Prostate gland (tissue), 2 donors: ENCODE results near the gene RABAC1. TPM values are rescaled to one million over a fixed set of nuclear protein-coding genes. Genes with fewer than 3 reads are reported as not detected.

Experiments
- DNase-seq: peaks from one replicate; pipeline ENCODE4 v3.0.0-alpha.2; 2019; ENCODE audit warnings: low spot score
- H3K27ac ChIP-seq, 2 donors: fragments of 200-600 bp; sonication (generic); 2 replicates each; pipeline ENCODE4 v1.5.1; 2017 to 2019
- H3K27me3 ChIP-seq: fragments of 200-600 bp; sonication (generic); replicated peaks from 2 replicates; pipeline ENCODE4 v1.5.1; 2019; ENCODE audit not compliant: insufficient read depth
- H3K36me3 ChIP-seq, 2 donors: fragments of 200-600 bp; sonication (generic); 1 replicate in 1 of 2; 2 replicates in 1 of 2; pipeline versions ENCODE4 v1.5.1 to v1.8.1; 2017 to 2019
- H3K4me1 ChIP-seq: fragments of 200-600 bp; sonication (generic); replicated peaks from 2 replicates; pipeline ENCODE4 v1.5.1; 2019
- H3K4me3 ChIP-seq, 2 donors: fragments of 200-600 bp; sonication (generic); 2 replicates each; pipeline ENCODE4 v1.5.1; 2017 to 2019
- H3K9me3 ChIP-seq: fragments of 200-600 bp; sonication (generic); 2 replicates; pipeline ENCODE4 v1.5.1; 2017
- POLR2A ChIP-seq: fragments of 450-650 bp; IDR thresholded peaks from one replicate; pipeline ENCODE4 v1.6.1; 2016; ENCODE audit warnings: antibody characterized with exemption, mild to moderate bottlenecking
- POLR2AphosphoS5 ChIP-seq: sonication (generic); formaldehyde crosslinking; IDR thresholded peaks from one replicate; pipeline ENCODE4 v1.6.1; 2017; ENCODE audit warnings: antibody characterized with exemption
- WGBS: methylation state at CpG from one replicate; pipeline ENCODE4 v1.1.5; 2018; 5-methylcytosine and 5-hydroxymethylcytosine counted together
- intact Hi-C: fragments of 100-400 bp; cut with DNase I; formaldehyde crosslinking; loops from one replicate; pipeline ENCODE4 v1.14.2; 2022
- total RNA-seq, 2 donors: library from RNA; depleted of rRNA; stranded (reverse); fragments of >200 nt; gene quantifications; one replicate each; pipeline ENCODE4 v1.1.0, GENCODE V29; 2016
- TF ChIP-seq, protein P1 (sequence below), 4 experiments: fragments of 200-600 bp in 2 of 4; fragments of 450-650 bp in 2 of 4; sonication (generic) in 2 of 4; IDR thresholded peaks; 1 replicate in 3 of 4; 2 replicates in 1 of 4; pipeline ENCODE4 v1.5.1; 2016 to 2019; ENCODE audit warnings: antibody characterized with exemption in 4 of 4, mild to moderate bottlenecking in 2 of 4, moderate library complexity in 2 of 4

RABAC1 gene
- total RNA-seq, 2 donors from 2014 or later = 153 to 168 TPM

DNA sequence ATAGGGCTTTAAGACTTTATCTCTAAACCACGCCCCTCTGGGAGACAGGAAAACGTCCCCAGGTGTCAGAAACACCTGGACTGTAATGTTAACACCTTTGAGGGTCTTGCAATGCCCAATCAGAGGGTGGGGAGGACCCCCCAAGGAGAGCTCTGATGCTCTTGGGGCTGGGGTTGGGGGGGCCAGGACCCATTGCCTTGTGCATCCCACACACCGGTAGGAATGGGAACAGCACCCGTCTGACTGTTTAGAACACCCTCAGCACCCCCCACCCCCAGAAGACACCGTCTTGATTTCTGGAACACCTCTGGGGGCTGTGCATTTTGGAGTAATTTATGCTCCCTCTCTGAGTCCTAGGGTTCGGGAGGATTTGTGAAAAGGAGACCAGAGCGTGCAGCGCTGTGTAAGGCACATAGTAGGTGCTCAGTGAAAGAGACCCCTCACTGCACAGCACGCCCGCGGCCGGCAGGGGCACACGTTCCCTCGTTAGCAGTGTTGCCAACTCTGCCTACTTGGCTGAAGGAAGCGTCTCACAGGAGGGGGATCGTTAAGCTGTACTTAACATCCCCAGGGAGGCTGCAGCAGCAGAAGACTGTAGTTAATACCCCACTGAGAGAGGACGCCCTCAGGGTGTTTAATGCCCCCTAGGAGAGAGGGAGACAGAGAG, 28.1 kb downstream of the RABAC1 start:
- DNase-seq = no peak
- 12% methylated on average over 14 of the region's 17 CpGs for WGBS
- TF ChIP-seq POLR2AphosphoS5 = no peak
- no peak for TF ChIP-seq POLR2A
- TF ChIP-seq, protein P1, sequence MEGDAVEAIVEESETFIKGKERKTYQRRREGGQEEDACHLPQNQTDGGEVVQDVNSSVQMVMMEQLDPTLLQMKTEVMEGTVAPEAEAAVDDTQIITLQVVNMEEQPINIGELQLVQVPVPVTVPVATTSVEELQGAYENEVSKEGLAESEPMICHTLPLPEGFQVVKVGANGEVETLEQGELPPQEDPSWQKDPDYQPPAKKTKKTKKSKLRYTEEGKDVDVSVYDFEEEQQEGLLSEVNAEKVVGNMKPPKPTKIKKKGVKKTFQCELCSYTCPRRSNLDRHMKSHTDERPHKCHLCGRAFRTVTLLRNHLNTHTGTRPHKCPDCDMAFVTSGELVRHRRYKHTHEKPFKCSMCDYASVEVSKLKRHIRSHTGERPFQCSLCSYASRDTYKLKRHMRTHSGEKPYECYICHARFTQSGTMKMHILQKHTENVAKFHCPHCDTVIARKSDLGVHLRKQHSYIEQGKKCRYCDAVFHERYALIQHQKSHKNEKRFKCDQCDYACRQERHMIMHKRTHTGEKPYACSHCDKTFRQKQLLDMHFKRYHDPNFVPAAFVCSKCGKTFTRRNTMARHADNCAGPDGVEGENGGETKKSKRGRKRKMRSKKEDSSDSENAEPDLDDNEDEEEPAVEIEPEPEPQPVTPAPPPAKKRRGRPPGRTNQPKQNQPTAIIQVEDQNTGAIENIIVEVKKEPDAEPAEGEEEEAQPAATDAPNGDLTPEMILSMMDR (IDR thresholded peaks at IDR 0.05) = no peak
- intact Hi-C loops = no loop called here
- H3K27me3 ChIP-seq = peaks cover 10% of the 10 kb centered on the region
- no peak overlapping the region for H3K4me3 ChIP-seq
- no peaks in the 10 kb centered on the region for H3K4me1 ChIP-seq
- H3K9me3 ChIP-seq = no peaks in the 10 kb centered on the region
- no peaks in the 10 kb centered on the region for H3K36me3 ChIP-seq
- no peak overlapping the region for H3K27ac ChIP-seq

DNA sequence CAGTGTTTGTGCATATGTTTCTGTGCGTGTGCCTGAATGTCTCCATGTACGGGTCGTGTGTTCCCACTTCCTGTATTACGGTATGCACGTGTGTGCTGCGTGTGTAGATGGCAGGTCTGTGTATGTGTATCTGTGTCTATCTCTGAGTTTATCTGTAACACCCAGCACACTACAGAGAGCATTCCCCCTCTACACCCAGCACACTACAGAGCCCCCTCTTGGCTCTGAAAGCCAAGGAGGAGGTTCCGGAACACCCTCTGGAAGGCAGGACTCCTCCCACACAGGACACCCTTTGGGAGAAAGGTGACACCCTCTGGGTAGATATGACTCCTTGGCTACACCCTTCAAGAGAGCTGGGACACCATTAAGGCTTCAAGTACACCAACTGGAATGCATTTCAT, 28.8 kb downstream of the RABAC1 start:
- WGBS = 30% methylated on average over 7 of the region's 7 CpGs
- Histone ChIP-seq H3K27ac (no peak overlapping the region), H3K4me3 (no peak overlapping the region), H3K4me1 (no peaks in the 10 kb centered on the region), H3K9me3 (no peaks in the 10 kb centered on the region), H3K36me3 (no peaks in the 10 kb centered on the region), H3K27me3 (peaks cover 10% of the 10 kb centered on the region)
- TF ChIP-seq POLR2A (no peak), POLR2AphosphoS5 (no peak)
- TF ChIP-seq, protein P1 (IDR thresholded peaks at IDR 0.05) = no peak
- DNase-seq = no peak
- intact Hi-C loops = no loop called here

DNA sequence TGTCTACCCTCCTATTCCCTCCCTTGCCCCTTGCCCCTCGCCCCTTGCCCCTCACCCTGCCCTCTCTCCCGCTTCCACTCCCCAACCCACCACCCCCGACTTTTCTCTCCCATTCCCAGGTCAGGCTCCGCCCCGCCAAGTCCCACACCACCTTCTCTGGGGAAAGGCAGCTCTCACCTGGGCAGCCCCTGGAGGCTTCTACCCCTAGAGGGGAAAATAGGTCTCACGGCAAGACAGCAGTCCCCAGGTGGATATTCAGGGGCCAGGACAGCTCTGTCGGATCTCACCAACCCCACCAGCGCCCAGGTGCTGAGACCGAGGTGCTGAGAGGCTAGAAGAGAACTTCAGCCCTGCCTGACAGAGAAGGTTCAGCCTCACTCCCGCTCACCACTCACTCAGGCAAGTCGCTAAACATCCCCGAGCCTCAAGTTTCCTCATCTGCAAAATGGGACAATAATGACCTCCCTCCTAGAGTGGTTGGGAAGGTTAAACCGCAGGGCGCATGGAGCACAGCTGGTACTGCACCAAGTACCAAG, 29.5 kb downstream of the RABAC1 start:
- TF ChIP-seq POLR2AphosphoS5 = no peak
- TF ChIP-seq, protein P1 (IDR thresholded peaks at IDR 0.05) = no peak
- TF ChIP-seq POLR2A = no peak
- intact Hi-C loops = no loop called here
- no peak overlapping the region for H3K4me3 ChIP-seq

DNA sequence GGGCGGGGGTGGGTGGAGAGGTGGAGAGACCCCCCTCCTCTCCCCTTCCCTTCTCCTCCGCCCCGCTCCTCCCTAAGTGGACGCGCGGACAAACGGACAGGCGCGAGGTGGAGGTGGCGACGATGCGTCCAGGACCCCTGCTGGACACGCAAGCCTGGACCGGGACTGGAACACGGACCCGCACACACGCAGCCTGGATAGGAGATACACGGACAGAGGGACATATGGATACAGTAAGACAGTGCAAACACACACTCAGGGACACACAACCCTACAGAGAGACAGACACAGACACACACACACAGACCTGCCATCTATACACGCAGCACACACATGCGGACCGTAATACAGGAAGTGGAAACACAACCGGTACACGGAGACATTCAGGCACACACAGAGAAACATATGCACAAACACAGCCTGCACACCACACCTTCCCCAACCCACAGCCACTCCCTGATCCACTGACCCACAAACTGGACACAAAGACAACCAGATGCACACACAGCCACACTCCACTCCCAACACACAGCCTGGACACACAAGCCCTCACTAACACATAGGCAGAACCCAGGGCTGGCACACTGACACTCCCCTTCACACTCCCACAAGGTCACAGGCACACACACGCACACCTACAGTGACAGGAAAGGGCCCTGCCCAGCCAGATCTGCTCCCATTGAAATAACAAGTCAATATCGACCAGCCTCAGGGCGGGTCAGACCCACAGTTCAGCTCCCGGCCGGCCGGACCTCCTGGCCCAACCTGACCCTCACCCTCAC, 30.2 kb downstream of the RABAC1 start:
- Histone ChIP-seq H3K36me3 (no peaks in the 10 kb centered on the region), H3K27ac (no peak overlapping the region), H3K27me3 (peaks cover 10% of the 10 kb centered on the region), H3K4me1 (no peaks in the 10 kb centered on the region), H3K9me3 (no peaks in the 10 kb centered on the region), H3K4me3 (peak overlapping the region; percentile 31 to 39)
- 9% methylated on average over 29 of the region's 29 CpGs for WGBS
- TF ChIP-seq, protein P1 (IDR thresholded peaks at IDR 0.05) = no peak
- TF ChIP-seq POLR2AphosphoS5 (no peak), POLR2A (no peak)
- no peak for DNase-seq
- intact Hi-C loops = no loop called here

More for the DNA sequence above, 29.5 kb downstream of the RABAC1 start:
- no peaks in the 10 kb centered on the region for H3K9me3 ChIP-seq
- WGBS = 36% methylated on average over 12 of the region's 14 CpGs
- H3K4me1 ChIP-seq = no peaks in the 10 kb centered on the region
- peaks cover 10% of the 10 kb centered on the region for H3K27me3 ChIP-seq
- no peak overlapping the region for H3K27ac ChIP-seq
- no peak for DNase-seq
- H3K36me3 ChIP-seq = no peaks in the 10 kb centered on the region
